A673 (cell line): ENCODE results near the gene ZNF519. TPM values are rescaled to one million over a fixed set of nuclear protein-coding genes. Genes with fewer than 3 reads are reported as not detected.

Experiments used
- BruUV-seq: library from RNA; stranded (reverse); fragments of 400-500 nt; replicated peaks from 2 replicates; lab custom pipeline; 2021; lab: Mats Ljungman, UMichigan
- CTCF ChIA-PET: fragments of 300-600 bp; sonication (Branson Sonifier 250); formaldehyde crosslinking; loops from one replicate; lab custom pipeline; 2022; ENCODE audit warnings: antibody characterized with exemption; lab: Charles Lee
- POLR2A ChIA-PET: fragments of 300-600 bp; sonication (Branson Sonifier 250); formaldehyde crosslinking; loops from one replicate; lab custom pipeline; 2022; ENCODE audit warnings: antibody characterized with exemption; ENCODE audit not compliant: low non-redundant PET; lab: Charles Lee
- DNase-seq: peaks from one replicate; pipeline ENCODE4 v3.0.0-alpha.2; 2015; ENCODE audit warnings: low spot score
- H3K27ac ChIP-seq: fragments of 200-600 bp; sonication (generic); 2 replicates; pipeline ENCODE4 v1.5.1; 2016; ENCODE audit warnings: mixed run types, low read depth, mild to moderate bottlenecking, mixed read lengths, antibody characterized with exemption, low read length; ENCODE audit not compliant: poor library complexity, severe bottlenecking
- H3K27me3 ChIP-seq: fragments of 200-600 bp; sonication (generic); replicated peaks from 2 replicates; pipeline ENCODE4 v1.6.1; 2017; ENCODE audit warnings: mixed run types, low read depth, mild to moderate bottlenecking, mixed read lengths, antibody characterized with exemption, low read length; ENCODE audit not compliant: insufficient read depth, poor library complexity
- H3K36me3 ChIP-seq: fragments of 200-600 bp; sonication (generic); 2 replicates; pipeline ENCODE4 v1.6.1; 2016; ENCODE audit warnings: mixed run types, mild to moderate bottlenecking, mixed read lengths, antibody characterized with exemption, low read length; ENCODE audit not compliant: insufficient read depth, poor library complexity, severe bottlenecking
- H3K4me1 ChIP-seq: fragments of 200-600 bp; sonication (generic); 2 replicates; pipeline ENCODE4 v1.6.1; 2017; ENCODE audit warnings: mixed run types, mild to moderate bottlenecking, mixed read lengths, antibody characterized with exemption, low read length; ENCODE audit not compliant: insufficient read depth, poor library complexity, severe bottlenecking
- H3K4me3 ChIP-seq: fragments of 200-600 bp; sonication (generic); 2 replicates; pipeline ENCODE4 v1.5.1; 2016; ENCODE audit warnings: low read depth, mixed run types, mild to moderate bottlenecking, mixed read lengths, low read length; ENCODE audit not compliant: poor library complexity, severe bottlenecking
- H3K9me3 ChIP-seq: fragments of 200-600 bp; sonication (generic); 2 replicates; pipeline ENCODE4 v1.6.1; 2016; ENCODE audit warnings: mixed run types, low read depth, mild to moderate bottlenecking, mixed read lengths, antibody characterized with exemption, low read length; ENCODE audit not compliant: poor library complexity, severe bottlenecking
- CTCF ChIP-seq: fragments of 300-800, 200-600 bp; sonication (generic); conservative IDR thresholded peaks from 2 replicates; pipeline ENCODE4 v1.5.1; 2017; ENCODE audit warnings: low read depth, mild to moderate bottlenecking, antibody characterized with exemption, low read length, moderate library complexity, mixed read lengths
- EZH2 ChIP-seq: fragments of 200-600 bp; sonication (generic); IDR thresholded peaks from 2 replicates; pipeline ENCODE4 v1.6.1; 2017; ENCODE audit warnings: borderline replicate concordance, low read depth, mild to moderate bottlenecking, mixed read lengths, antibody characterized with exemption, low read length; ENCODE audit not compliant: poor library complexity, severe bottlenecking
- intact Hi-C: fragments of 100-400 bp; cut with micrococcal nuclease; formaldehyde crosslinking; loops from one replicate; pipeline ENCODE4 v1.10.0; 2022; ENCODE audit not compliant: unreplicated experiment
- total RNA-seq: library from RNA; stranded (reverse); gene quantifications from 2 replicates; pipeline ENCODE4 v1.2.3, GENCODE V29; 2021

Gene ZNF519
- total RNA-seq, 1 experiment from 2014 or later, result 27.5 TPM

GRCh38 chr18:14104201-14104600 lies 28.0 kb downstream of the ZNF519 start:
- TF ChIP-seq EZH2 (no peak), CTCF (no peak)
- no TSS peak for BruUV-seq
- no peak overlapping the region for H3K27ac ChIP-seq
- no peak overlapping the region for H3K4me3 ChIP-seq
- DNase-seq, result no peak
- H3K4me1 ChIP-seq, result no peaks in the 10 kb centered on the region
- H3K27me3 ChIP-seq, result no peaks in the 10 kb centered on the region
- peaks cover 9% of the 10 kb centered on the region for H3K36me3 ChIP-seq
- intact Hi-C loops, result no loop called here
- H3K9me3 ChIP-seq, result peaks cover 66% of the 10 kb centered on the region
- CTCF ChIA-PET, result no interaction called here
- POLR2A ChIA-PET, result no interaction called here

GRCh38 chr18:14100503-14101286 lies 31.5 kb downstream of the ZNF519 start:
- intact Hi-C loops, result no loop called here
- TF ChIP-seq EZH2 (no peak), CTCF (no peak)
- H3K9me3 ChIP-seq, result peaks cover 32% of the 10 kb centered on the region
- no peak overlapping the region for H3K4me3 ChIP-seq
- CTCF ChIA-PET, result no interaction called here
- no peak for DNase-seq
- H3K27me3 ChIP-seq, result no peaks in the 10 kb centered on the region
- H3K36me3 ChIP-seq, result peaks cover 9% of the 10 kb centered on the region
- no peak overlapping the region for H3K27ac ChIP-seq
- POLR2A ChIA-PET, result no interaction called here
- no TSS peak for BruUV-seq
- H3K4me1 ChIP-seq, result no peaks in the 10 kb centered on the region

GRCh38 chr18:14098428-14098827 lies 33.8 kb downstream of the ZNF519 start:
- ChIA-PET CTCF (no interaction called here), POLR2A (no interaction called here)
- H3K4me1 ChIP-seq, result no peaks in the 10 kb centered on the region

More at GRCh38 chr18:14098428-14098827, 33.8 kb downstream of the ZNF519 start:
- no peak overlapping the region for H3K4me3 ChIP-seq
- no peak overlapping the region for H3K27ac ChIP-seq
- no TSS peak for BruUV-seq
- peaks cover 9% of the 10 kb centered on the region for H3K9me3 ChIP-seq
- DNase-seq, result no peak
- intact Hi-C loops, result no loop called here
- H3K36me3 ChIP-seq, result peaks cover 9% of the 10 kb centered on the region
- no peaks in the 10 kb centered on the region for H3K27me3 ChIP-seq
- TF ChIP-seq EZH2 (no peak), CTCF (no peak)
